CD4-positive, alpha-beta memory T cell (primary cell): ENCODE measurements around the gene LMF1. TPM values are rescaled to one million over a fixed set of nuclear protein-coding genes. Genes with fewer than 3 reads are reported as not detected.
A peak's percentile ranks its signal among the peaks of the same experiment; 100 is the strongest.

Source experiments
- CTCF ChIA-PET: fragments of 350-600 bp; sonication (Branson Sonifier 250); formaldehyde crosslinking; loops from one replicate; lab custom pipeline; 2021; ENCODE audit warnings: inconsistent platforms; ENCODE audit not compliant: partially characterized antibody; lab: Charles Lee
- POLR2A ChIA-PET: fragments of 350-600 bp; sonication (Branson Sonifier 250); formaldehyde crosslinking; loops from one replicate; lab custom pipeline; 2021; ENCODE audit not compliant: partially characterized antibody; lab: Charles Lee
- DNase-seq, 5 donors: peaks; one replicate each; pipeline versions ENCODE4 v3.0.0 to v3.0.0-alpha.2; 2020 to 2022; ENCODE audit warnings: mixed read lengths in 1 of 5
- H3K27ac ChIP-seq: one replicate; pipeline ENCODE4 v1.7.0; 2013; ENCODE audit warnings: low read depth, low read length
- H3K27me3 ChIP-seq: 2 replicates; pipeline ENCODE4 v1.7.0; 2013; ENCODE audit warnings: mild to moderate bottlenecking, low read length, moderate library complexity; ENCODE audit not compliant: insufficient read depth
- H3K36me3 ChIP-seq: 2 replicates; pipeline ENCODE4 v1.7.0; 2013; ENCODE audit warnings: mild to moderate bottlenecking, low read length, moderate library complexity; ENCODE audit not compliant: insufficient read depth
- H3K4me1 ChIP-seq: 2 replicates; pipeline ENCODE4 v1.7.0; 2013; ENCODE audit warnings: mild to moderate bottlenecking, low read length, moderate library complexity; ENCODE audit not compliant: insufficient read depth
- H3K4me3 ChIP-seq, 2 donors: one replicate each; pipeline ENCODE4 v1.7.0; 2013; ENCODE audit warnings: low read length in 2 of 2, mild to moderate bottlenecking in 1 of 2
- H3K9me3 ChIP-seq, 2 donors: one replicate each; pipeline ENCODE4 v1.7.0; 2013; ENCODE audit warnings: low read length in 2 of 2, control low read depth in 1 of 2; ENCODE audit not compliant: control insufficient read depth in 1 of 2
- H3K27ac Mint-ChIP-seq, 7 donors: one replicate each; pipeline ENCODE4 v1.8.0; 2020 to 2021; ENCODE audit warnings: mixed read lengths in 7 of 7, mild to moderate bottlenecking in 6 of 7, inconsistent platforms in 3 of 7, moderate library complexity in 3 of 7
- H3K27me3 Mint-ChIP-seq, 2 donors: one replicate each; pipeline ENCODE4 v1.8.0; 2020 to 2021; ENCODE audit warnings: mixed read lengths in 2 of 2
- H3K36me3 Mint-ChIP-seq, 2 donors: one replicate each; pipeline ENCODE4 v1.8.0; 2020 to 2021; ENCODE audit warnings: mixed read lengths in 2 of 2, inconsistent platforms in 1 of 2, mild to moderate bottlenecking in 1 of 2
- H3K4me1 Mint-ChIP-seq, 4 donors: one replicate each; pipeline ENCODE4 v1.8.0; 2020 to 2021; ENCODE audit warnings: mixed read lengths in 4 of 4, mild to moderate bottlenecking in 1 of 4
- H3K4me3 Mint-ChIP-seq, 8 donors: one replicate each; pipeline ENCODE4 v1.8.0; 2020 to 2021; ENCODE audit warnings: mixed read lengths in 8 of 8, mild to moderate bottlenecking in 7 of 8, moderate library complexity in 6 of 8, inconsistent platforms in 3 of 8
- H3K9me3 Mint-ChIP-seq, 8 donors: one replicate each; pipeline ENCODE4 v1.8.0; 2020 to 2021; ENCODE audit warnings: mixed read lengths in 8 of 8, mild to moderate bottlenecking in 5 of 8, inconsistent platforms in 3 of 8, moderate library complexity in 1 of 8
- intact Hi-C: fragments of 100-400 bp; cut with micrococcal nuclease; formaldehyde crosslinking; loops from one replicate; pipeline ENCODE4 v1.15.1; 2023
- polyA plus RNA-seq, 2 donors: library from polyadenylated mRNA; unstranded; fragments of 300-500 nt; fragmentation: Illumina TruSeq; gene quantifications; one replicate each; pipeline ENCODE4 v1.2.3, GENCODE V29; 2021
- total RNA-seq, 2 experiments: library from RNA; stranded (reverse); gene quantifications; one replicate each; pipeline ENCODE4 v1.2.3, GENCODE V29; 2021

LMF1 gene
- total and polyA plus RNA-seq, 4 experiments from 2014 or later: 8.5 to 59.7 (median 32.6) TPM

- Mint-ChIP-seq H3K27ac (no peak overlapping the region), H3K4me3 (no peak overlapping the region), H3K27me3 (no peaks in the 10 kb centered on the region), H3K36me3 (peaks cover 40 to 47% of the 10 kb centered on the region in 2 donors), H3K4me1 (peaks cover 0 to 3% (median 0%) of the 10 kb centered on the region in 4 donors), H3K9me3 (peaks cover 0 to 25% (median 19%) of the 10 kb centered on the region in 8 donors)
- Histone ChIP-seq H3K36me3 (peaks cover 9% of the 10 kb centered on the region), H3K27ac (no peak overlapping the region), H3K4me1 (no peaks in the 10 kb centered on the region), H3K27me3 (no peaks in the 10 kb centered on the region), H3K4me3 (no peak overlapping the region), H3K9me3 (peaks cover 0 to 10% of the 10 kb centered on the region in 2 donors)
- ChIA-PET CTCF (no interaction called here), POLR2A (interaction anchor here (1.3 kb wide), 1 partner anchor 19 kb away, joined by 4 read pairs; no protein-coding TSS in a partner anchor)
- DNase-seq: no peak
- intact Hi-C loops: no loop called here
Observed at GRCh38 chr16:946048-946395, 24.8 kb downstream of the LMF1 start.

- no peak overlapping the region for H3K27ac Mint-ChIP-seq
- peaks cover 0 to 25% (median 19%) of the 10 kb centered on the region in 8 donors for H3K9me3 Mint-ChIP-seq
- Histone ChIP-seq H3K27me3 (no peaks in the 10 kb centered on the region), H3K9me3 (peaks cover 0 to 10% of the 10 kb centered on the region in 2 donors), H3K4me3 (no peak overlapping the region), H3K36me3 (peaks cover 9% of the 10 kb centered on the region), H3K4me1 (no peaks in the 10 kb centered on the region), H3K27ac (no peak overlapping the region)
- peaks cover 44 to 51% of the 10 kb centered on the region in 2 donors for H3K36me3 Mint-ChIP-seq
- CTCF ChIA-PET: no interaction called here
- no peak for DNase-seq
- no peaks in the 10 kb centered on the region for H3K27me3 Mint-ChIP-seq
- H3K4me3 Mint-ChIP-seq: no peak overlapping the region
- H3K4me1 Mint-ChIP-seq: peaks cover 0 to 4% (median 1%) of the 10 kb centered on the region in 4 donors
- intact Hi-C loops: no loop called here
- POLR2A ChIA-PET: interaction anchor here (1.3 kb wide), 1 partner anchor 19 kb away, joined by 4 read pairs; no protein-coding TSS in a partner anchor
Observed at GRCh38 chr16:945271-946047, 25.3 kb downstream of the LMF1 start.

GRCh38 chr16:943971-944370, 26.8 kb downstream of the LMF1 start:
- peaks cover 0 to 4% (median 1%) of the 10 kb centered on the region in 4 donors for H3K4me1 Mint-ChIP-seq
- peaks cover 0 to 25% (median 19%) of the 10 kb centered on the region in 8 donors for H3K9me3 Mint-ChIP-seq
- H3K27ac ChIP-seq: no peak overlapping the region
- ChIA-PET POLR2A (no interaction called here), CTCF (no interaction called here)
- no peak for DNase-seq
- peaks cover 0 to 10% of the 10 kb centered on the region in 2 donors for H3K9me3 ChIP-seq
- H3K4me3 Mint-ChIP-seq: no peak overlapping the region
- peak overlapping the region in 2 of 7 donors; percentile 1 to 13 for H3K27ac Mint-ChIP-seq
- H3K36me3 Mint-ChIP-seq: peaks cover 50 to 58% of the 10 kb centered on the region in 2 donors
- peaks cover 9% of the 10 kb centered on the region for H3K36me3 ChIP-seq
- no peaks in the 10 kb centered on the region for H3K27me3 ChIP-seq
- H3K27me3 Mint-ChIP-seq: no peaks in the 10 kb centered on the region
- H3K4me3 ChIP-seq: no peak overlapping the region
- no peaks in the 10 kb centered on the region for H3K4me1 ChIP-seq
- intact Hi-C loops: no loop called here

- no peaks in the 10 kb centered on the region for H3K27me3 Mint-ChIP-seq
- H3K4me1 ChIP-seq: no peaks in the 10 kb centered on the region
- peak overlapping the region in 1 of 7 donors; percentile 65 for H3K27ac Mint-ChIP-seq
- H3K27me3 ChIP-seq: no peaks in the 10 kb centered on the region
- DNase-seq: no peak
- CTCF ChIA-PET: no interaction called here
- H3K4me3 ChIP-seq: no peak overlapping the region
- H3K36me3 Mint-ChIP-seq: peaks cover 58% of the 10 kb centered on the region in 2 donors
- intact Hi-C loops: no loop called here
- H3K9me3 Mint-ChIP-seq: peaks cover 0 to 25% (median 19%) of the 10 kb centered on the region in 8 donors
- H3K4me3 Mint-ChIP-seq: no peak overlapping the region
- no peak overlapping the region for H3K27ac ChIP-seq
- H3K9me3 ChIP-seq: peaks cover 0 to 10% of the 10 kb centered on the region in 2 donors
- H3K4me1 Mint-ChIP-seq: peaks cover 0 to 4% (median 1%) of the 10 kb centered on the region in 4 donors
- POLR2A ChIA-PET: no interaction called here
- peaks cover 9% of the 10 kb centered on the region for H3K36me3 ChIP-seq
Observed at GRCh38 chr16:942436-943060, 28.2 kb downstream of the LMF1 start.

GRCh38 chr16:939941-940340, 30.8 kb downstream of the LMF1 start:
- Histone ChIP-seq H3K4me1 (no peaks in the 10 kb centered on the region), H3K4me3 (no peak overlapping the region), H3K36me3 (no peaks in the 10 kb centered on the region), H3K27me3 (no peaks in the 10 kb centered on the region), H3K9me3 (peaks cover 0 to 10% of the 10 kb centered on the region in 2 donors), H3K27ac (no peak overlapping the region)
- POLR2A ChIA-PET: no interaction called here
- H3K36me3 Mint-ChIP-seq: peaks cover 42 to 48% of the 10 kb centered on the region in 2 donors
- CTCF ChIA-PET: no interaction called here
- no peak for DNase-seq
- H3K9me3 Mint-ChIP-seq: peaks cover 0 to 25% (median 19%) of the 10 kb centered on the region in 8 donors
- no peak overlapping the region for H3K27ac Mint-ChIP-seq
- intact Hi-C loops: no loop called here
- H3K4me3 Mint-ChIP-seq: no peak overlapping the region
- peaks cover 0 to 5% (median 2%) of the 10 kb centered on the region in 4 donors for H3K4me1 Mint-ChIP-seq
- H3K27me3 Mint-ChIP-seq: no peaks in the 10 kb centered on the region

GRCh38 chr16:939311-939710, 31.5 kb downstream of the LMF1 start:
- Mint-ChIP-seq H3K27me3 (no peaks in the 10 kb centered on the region), H3K27ac (no peak overlapping the region), H3K4me1 (peaks cover 0 to 5% (median 2%) of the 10 kb centered on the region in 4 donors), H3K4me3 (no peak overlapping the region), H3K9me3 (peaks cover 0 to 23% (median 19%) of the 10 kb centered on the region in 8 donors), H3K36me3 (peaks cover 37 to 45% of the 10 kb centered on the region in 2 donors)
- Histone ChIP-seq H3K36me3 (no peaks in the 10 kb centered on the region), H3K4me1 (no peaks in the 10 kb centered on the region), H3K27me3 (no peaks in the 10 kb centered on the region), H3K27ac (no peak overlapping the region), H3K4me3 (no peak overlapping the region), H3K9me3 (peaks cover 0 to 10% of the 10 kb centered on the region in 2 donors)
- DNase-seq: no peak
- ChIA-PET CTCF (no interaction called here), POLR2A (no interaction called here)
- intact Hi-C loops: no loop called here

- Histone ChIP-seq H3K27me3 (no peaks in the 10 kb centered on the region), H3K36me3 (no peaks in the 10 kb centered on the region), H3K9me3 (peaks cover 0 to 10% of the 10 kb centered on the region in 2 donors), H3K4me1 (no peaks in the 10 kb centered on the region), H3K27ac (no peak overlapping the region), H3K4me3 (no peak overlapping the region)
- Mint-ChIP-seq H3K27me3 (no peaks in the 10 kb centered on the region), H3K4me1 (peaks cover 0 to 5% (median 2%) of the 10 kb centered on the region in 4 donors), H3K9me3 (peaks cover 0 to 20% (median 17%) of the 10 kb centered on the region in 8 donors), H3K27ac (peak overlapping the region in 1 of 7 donors; percentile 18), H3K36me3 (peaks cover 36 to 44% of the 10 kb centered on the region in 2 donors), H3K4me3 (no peak overlapping the region)
- ChIA-PET POLR2A (no interaction called here), CTCF (no interaction called here)
- intact Hi-C loops: no loop called here
- no peak for DNase-seq
Observed at GRCh38 chr16:938752-939151, 32.0 kb downstream of the LMF1 start.
